ENCODE results near the gene MCUB. TPM values are rescaled to one million over a fixed set of nuclear protein-coding genes. Genes with fewer than 3 reads are reported as not detected.

The MCUB gene
- total and polyA plus RNA-seq, 7 donors = 0.73 to 2.8 (median 1.5) TPM

DNA sequence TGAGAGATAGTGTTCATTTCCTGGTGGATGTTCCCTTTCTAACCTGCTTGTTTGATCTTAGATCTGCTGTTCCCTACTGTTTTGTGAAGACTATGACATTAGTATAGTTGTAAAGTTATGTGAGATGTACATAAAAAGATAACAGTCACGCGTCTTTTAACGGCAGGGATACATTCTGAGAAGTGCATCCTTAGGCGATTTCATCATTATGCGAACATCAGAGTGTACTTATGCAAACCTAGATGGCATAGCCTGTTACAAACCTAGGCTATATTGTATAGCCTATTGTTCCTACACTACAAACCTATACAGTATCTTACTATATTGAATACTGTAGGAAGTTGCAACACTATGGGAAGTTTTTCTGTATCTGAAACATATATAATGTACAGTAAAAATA, 50.4 kb downstream of the MCUB start:
- TF ChIP-seq, protein P1, sequence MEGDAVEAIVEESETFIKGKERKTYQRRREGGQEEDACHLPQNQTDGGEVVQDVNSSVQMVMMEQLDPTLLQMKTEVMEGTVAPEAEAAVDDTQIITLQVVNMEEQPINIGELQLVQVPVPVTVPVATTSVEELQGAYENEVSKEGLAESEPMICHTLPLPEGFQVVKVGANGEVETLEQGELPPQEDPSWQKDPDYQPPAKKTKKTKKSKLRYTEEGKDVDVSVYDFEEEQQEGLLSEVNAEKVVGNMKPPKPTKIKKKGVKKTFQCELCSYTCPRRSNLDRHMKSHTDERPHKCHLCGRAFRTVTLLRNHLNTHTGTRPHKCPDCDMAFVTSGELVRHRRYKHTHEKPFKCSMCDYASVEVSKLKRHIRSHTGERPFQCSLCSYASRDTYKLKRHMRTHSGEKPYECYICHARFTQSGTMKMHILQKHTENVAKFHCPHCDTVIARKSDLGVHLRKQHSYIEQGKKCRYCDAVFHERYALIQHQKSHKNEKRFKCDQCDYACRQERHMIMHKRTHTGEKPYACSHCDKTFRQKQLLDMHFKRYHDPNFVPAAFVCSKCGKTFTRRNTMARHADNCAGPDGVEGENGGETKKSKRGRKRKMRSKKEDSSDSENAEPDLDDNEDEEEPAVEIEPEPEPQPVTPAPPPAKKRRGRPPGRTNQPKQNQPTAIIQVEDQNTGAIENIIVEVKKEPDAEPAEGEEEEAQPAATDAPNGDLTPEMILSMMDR (IDR thresholded peaks at IDR 0.05) = no peak
- Histone ChIP-seq H3K4me1 (no peaks in the 10 kb centered on the region), H3K36me3 (ENCODE audit: insufficient read depth in 1 of 2, low read depth in 1 of 2) (no peaks in the 10 kb centered on the region), H3K9me3 (peaks cover 10% of the 10 kb centered on the region), H3K27me3 (ENCODE audit: insufficient read depth in 3 of 3, low read length in 2 of 3) (no peaks in the 10 kb centered on the region), H3K27ac (no peak overlapping the region), H3K4me3 (no peak overlapping the region)
- WGBS, 3 donors = 97 to 99% (median 98%) methylated on average over 5 of the region's 5 CpGs
- intact Hi-C loops (cut with DNase I) = no loop called here
- ATAC-seq = no peak
- no peak for DNase-seq

DNA sequence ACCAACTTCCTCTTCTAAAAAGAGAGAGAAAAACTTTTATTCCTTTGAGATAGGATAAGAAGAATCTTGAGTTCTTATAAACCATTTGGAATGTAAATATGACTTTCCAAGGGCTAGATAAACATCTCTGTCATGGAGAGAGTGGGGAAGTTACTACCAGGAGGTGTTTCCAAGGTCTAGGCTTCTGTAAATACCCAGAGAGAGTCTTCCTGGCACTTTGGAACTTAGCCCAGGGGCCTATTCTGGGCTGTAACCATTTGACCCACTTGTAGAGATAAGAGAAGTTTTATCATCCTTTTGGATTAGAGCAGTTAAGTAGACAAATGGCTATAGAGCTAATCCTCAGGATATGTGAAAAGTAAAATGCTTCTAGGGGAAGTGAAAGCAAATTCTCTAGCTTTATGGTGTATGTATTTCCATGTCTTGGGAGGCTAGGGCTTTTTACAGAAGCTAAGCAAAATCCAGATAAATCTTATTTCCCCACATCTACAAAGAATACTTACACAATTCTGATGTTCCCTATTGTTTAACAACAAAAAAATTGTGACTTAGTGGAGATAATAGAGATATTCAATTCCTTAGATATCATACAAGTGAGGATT, 51.1 kb downstream of the MCUB start:
- Histone ChIP-seq H3K4me3 (no peak overlapping the region), H3K27me3 (ENCODE audit: insufficient read depth in 3 of 3, low read length in 2 of 3) (no peaks in the 10 kb centered on the region), H3K36me3 (ENCODE audit: insufficient read depth in 1 of 2, low read depth in 1 of 2) (no peaks in the 10 kb centered on the region), H3K9me3 (peaks cover 10% of the 10 kb centered on the region), H3K27ac (no peak overlapping the region), H3K4me1 (no peaks in the 10 kb centered on the region)
- no peak for DNase-seq
- no peak for ATAC-seq
- intact Hi-C loops (cut with DNase I) = no loop called here
- TF ChIP-seq, protein P1 (IDR thresholded peaks at IDR 0.05) = no peak

DNA sequence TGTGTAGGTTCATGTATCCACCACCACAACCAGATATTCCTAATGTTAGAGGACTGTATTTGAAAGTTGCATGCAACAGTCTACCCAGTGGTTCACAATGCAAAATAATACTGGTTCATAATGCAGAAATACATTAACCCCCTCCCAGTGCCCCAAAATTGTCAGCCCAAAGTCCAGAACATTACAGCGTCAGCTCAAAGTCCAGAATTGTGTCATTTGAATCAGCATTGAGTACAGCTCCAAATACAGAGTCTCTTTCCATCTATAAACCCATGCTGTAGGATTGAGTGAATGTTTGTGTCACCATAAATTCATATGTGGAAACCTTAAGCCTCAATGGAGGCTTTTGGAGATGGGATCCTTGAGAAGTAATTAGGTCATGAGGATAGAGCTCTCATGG, 54.0 kb downstream of the MCUB start:
- no peaks in the 10 kb centered on the region for H3K36me3 ChIP-seq (ENCODE audit: insufficient read depth in 1 of 2, low read depth in 1 of 2)
- H3K27me3 ChIP-seq (ENCODE audit: insufficient read depth in 3 of 3, low read length in 2 of 3) = no peaks in the 10 kb centered on the region
- H3K27ac ChIP-seq = no peak overlapping the region
- H3K9me3 ChIP-seq = peaks cover 5% of the 10 kb centered on the region
- TF ChIP-seq, protein P1 (IDR thresholded peaks at IDR 0.05) = no peak
- no peak overlapping the region for H3K4me3 ChIP-seq
- intact Hi-C loops (cut with DNase I) = no loop called here
- WGBS, 3 donors = 97 to 100% (median 97%) methylated on average over 1 of the region's 1 CpG
- ATAC-seq = no peak
- no peaks in the 10 kb centered on the region for H3K4me1 ChIP-seq
- no peak for DNase-seq

DNA sequence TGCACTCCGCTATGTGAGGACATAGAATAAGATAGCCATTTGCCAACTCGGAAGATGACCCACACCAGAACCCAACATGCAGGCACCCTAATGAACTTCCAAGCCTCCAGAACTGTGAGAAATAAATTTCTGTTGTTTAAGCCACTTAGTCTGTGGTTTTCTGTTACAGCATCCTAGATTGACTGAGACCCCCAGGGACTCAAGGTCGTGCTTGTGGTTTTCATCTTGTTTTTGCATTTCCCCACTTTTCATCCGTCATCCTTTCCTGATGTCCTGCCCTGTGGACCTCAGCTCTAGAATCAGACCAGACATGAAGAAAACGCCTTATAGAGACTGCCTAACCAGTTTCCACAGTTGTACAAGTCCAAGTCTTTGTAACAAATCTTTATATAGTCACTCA, 54.4 kb downstream of the MCUB start:
- H3K9me3 ChIP-seq = peaks cover 5% of the 10 kb centered on the region
- H3K36me3 ChIP-seq (ENCODE audit: insufficient read depth in 1 of 2, low read depth in 1 of 2) = no peaks in the 10 kb centered on the region
- no peak for DNase-seq
- no peak for ATAC-seq
- H3K27me3 ChIP-seq (ENCODE audit: insufficient read depth in 3 of 3, low read length in 2 of 3) = no peaks in the 10 kb centered on the region
- no peak overlapping the region for H3K4me3 ChIP-seq
- intact Hi-C loops (cut with DNase I) = no loop called here
- H3K4me1 ChIP-seq = no peaks in the 10 kb centered on the region
- H3K27ac ChIP-seq = no peak overlapping the region
- TF ChIP-seq, protein P1 (IDR thresholded peaks at IDR 0.05) = no peak
- WGBS, 3 donors = 67 to 73% (median 73%) methylated on average over 5 of the region's 5 CpGs

DNA sequence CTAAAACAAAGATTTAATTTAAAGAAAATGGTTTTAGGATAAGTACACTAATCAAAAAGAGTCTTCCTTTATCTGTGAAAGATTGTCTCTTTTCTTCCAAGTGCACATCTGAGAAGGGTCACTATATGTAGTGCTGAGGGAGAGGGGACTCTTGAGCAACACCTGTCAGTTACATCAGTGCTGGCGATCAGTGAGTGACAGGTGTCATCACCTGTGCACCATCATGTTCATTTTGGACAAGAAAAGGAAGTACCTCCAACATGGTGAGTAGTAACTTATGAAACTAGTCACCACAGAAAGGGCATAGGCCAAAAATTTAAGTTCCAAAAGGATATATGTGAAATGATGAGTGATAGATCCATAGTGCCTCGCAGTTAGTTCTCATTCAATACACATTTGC, 55.7 kb downstream of the MCUB start:
- no peaks in the 10 kb centered on the region for H3K36me3 ChIP-seq (ENCODE audit: insufficient read depth in 1 of 2, low read depth in 1 of 2)
- no peak overlapping the region for H3K4me3 ChIP-seq
- ATAC-seq (no peak), DNase-seq (no peak)
- peaks cover 5% of the 10 kb centered on the region for H3K9me3 ChIP-seq
- 87 to 94% (median 90%) methylated on average over 2 of the region's 2 CpGs for WGBS, 3 donors
- no peaks in the 10 kb centered on the region for H3K27me3 ChIP-seq (ENCODE audit: insufficient read depth in 3 of 3, low read length in 2 of 3)
- no peak overlapping the region for H3K27ac ChIP-seq
- TF ChIP-seq, protein P1 (IDR thresholded peaks at IDR 0.05) = no peak
- intact Hi-C loops (cut with DNase I) = no loop called here
- H3K4me1 ChIP-seq = no peaks in the 10 kb centered on the region
